Activated CD4-positive, alpha-beta T cell treated with anti-CD3 and anti-CD28 coated beads, Interleukin-2, amount 50 U/mL, for 48 hours (primary cell): Measurements from ENCODE around the gene MPC1.

Experiments used
- DNase-seq, 2 experiments: peaks; one replicate each; pipeline ENCODE4 v3.0.0-alpha.2; 2020

The MPC1 gene

GRCh38 chr6:166382933-166383801, at the start of gene MPC1:
MPC1 (minus strand) TSS chr6:166382940; CDS start chr6:166382876, 64 bp downstream.
- DNase-seq: peak; percentile 91 to 94

- DNase-seq: no peak
Observed at GRCh38 chr6:166430269-166430668, 47.5 kb upstream of the MPC1 start.

- DNase-seq: no peak
Observed at GRCh38 chr6:166424431-166424830, 41.7 kb upstream of the MPC1 start.

- DNase-seq: no peak
Observed at GRCh38 chr6:166423781-166424180, 41.0 kb upstream of the MPC1 start.

- DNase-seq: no peak
Observed at GRCh38 chr6:166423051-166423745, 40.5 kb upstream of the MPC1 start.

- no peak for DNase-seq
Observed at GRCh38 chr6:166422201-166422940, 39.6 kb upstream of the MPC1 start.

GRCh38 chr6:166420351-166420750, 37.6 kb upstream of the MPC1 start:
- DNase-seq: no peak

- no peak for DNase-seq
Observed at GRCh38 chr6:166419717-166420116, 37.0 kb upstream of the MPC1 start.

GRCh38 chr6:166419286-166419685, 36.5 kb upstream of the MPC1 start:
- peak; percentile 60 to 68 for DNase-seq

GRCh38 chr6:166418691-166419143, 36.0 kb upstream of the MPC1 start:
- no peak for DNase-seq

- peak in 1 of 2 experiments; percentile 15 for DNase-seq
Observed at GRCh38 chr6:166417285-166417691, 34.5 kb upstream of the MPC1 start.

GRCh38 chr6:166415833-166416347, 33.1 kb upstream of the MPC1 start:
- no peak for DNase-seq

GRCh38 chr6:166415306-166415705, 32.6 kb upstream of the MPC1 start:
- DNase-seq: peak in 1 of 2 experiments; percentile 31

GRCh38 chr6:166413491-166413951, 30.8 kb upstream of the MPC1 start:
- no peak for DNase-seq

- no peak for DNase-seq
Observed at GRCh38 chr6:166412911-166413384, 30.2 kb upstream of the MPC1 start.

GRCh38 chr6:166412156-166412910, 29.6 kb upstream of the MPC1 start:
- DNase-seq: no peak

GRCh38 chr6:166411721-166412151, 29.0 kb upstream of the MPC1 start:
- DNase-seq: no peak

- DNase-seq: no peak
Observed at GRCh38 chr6:166411271-166411670, 28.5 kb upstream of the MPC1 start.

GRCh38 chr6:166410426-166410935, 27.7 kb upstream of the MPC1 start:
- DNase-seq: no peak

- DNase-seq: no peak
Observed at GRCh38 chr6:166408936-166409755, 26.4 kb upstream of the MPC1 start.

- DNase-seq: no peak
Observed at GRCh38 chr6:166406197-166406596, 23.5 kb upstream of the MPC1 start.
